Spleen (tissue), 11 donors: Measurements from ENCODE around the gene LRRC7. TPM values are rescaled to one million over a fixed set of nuclear protein-coding genes. Genes with fewer than 3 reads are reported as not detected.

Source experiments
- DNase-seq: peaks from one replicate; pipeline ENCODE4 v3.0.0-alpha.2; 2020
- H3K27ac ChIP-seq, 8 donors: fragments of 200-600 bp; sonication (generic) in 7 of 8; 1 replicate in 4 of 8; 2 replicates in 4 of 8; pipeline versions ENCODE4 v1.5.0 to v1.8.0; 2016 to 2021; ENCODE audit warnings: inconsistent platforms in 4 of 8, mild to moderate bottlenecking in 4 of 8, moderate library complexity in 1 of 8
- H3K27me3 ChIP-seq, 7 donors: fragments of 200-600 bp; sonication (generic) in 6 of 7; replicated peaks in 1 of 7; 1 replicate in 4 of 7; 2 replicates in 3 of 7; pipeline versions ENCODE4 v1.5.0 to v1.8.0; 2016 to 2021; ENCODE audit warnings: inconsistent platforms in 3 of 7, mild to moderate bottlenecking in 1 of 7
- H3K36me3 ChIP-seq, 6 donors: fragments of 200-600 bp; sonication (generic) in 5 of 6; 1 replicate in 4 of 6; 2 replicates in 2 of 6; pipeline versions ENCODE4 v1.5.0 to v1.8.0; 2016 to 2021; ENCODE audit warnings: inconsistent platforms in 2 of 6
- H3K4me1 ChIP-seq, 6 donors: fragments of 200-600 bp; sonication (generic) in 5 of 6; 1 replicate in 3 of 6; 2 replicates in 3 of 6; pipeline versions ENCODE4 v1.5.0 to v1.8.0; 2016 to 2021; ENCODE audit warnings: inconsistent platforms in 3 of 6
- H3K4me3 ChIP-seq, 8 donors: fragments of 200-600 bp; sonication (generic) in 7 of 8; 1 replicate in 4 of 8; 2 replicates in 4 of 8; pipeline versions ENCODE4 v1.5.0 to v1.8.0; 2016 to 2021; ENCODE audit warnings: inconsistent platforms in 4 of 8, mild to moderate bottlenecking in 4 of 8, moderate library complexity in 2 of 8
- H3K9me3 ChIP-seq, 8 donors: fragments of 200-600 bp; sonication (generic) in 7 of 8; 1 replicate in 4 of 8; 2 replicates in 4 of 8; pipeline versions ENCODE4 v1.5.0 to v1.8.0; 2016 to 2021; ENCODE audit warnings: inconsistent platforms in 4 of 8
- CTCF ChIP-seq, 11 experiments: fragments of 200-600 bp in 7 of 11; fragments of 450-650 bp in 4 of 11; sonication (generic) in 4 of 11; IDR thresholded peaks in 8 of 11; conservative IDR thresholded peaks in 3 of 11; 1 replicate in 7 of 11; 2 replicates in 4 of 11; pipeline versions ENCODE4 v1.4.0 to v1.8.0; 2016 to 2021; ENCODE audit warnings: antibody characterized with exemption in 11 of 11, inconsistent platforms in 4 of 11, mild to moderate bottlenecking in 1 of 11
- POLR2A ChIP-seq, 3 donors: fragments of 450-650 bp; IDR thresholded peaks; one replicate each; pipeline ENCODE4 v1.5.1; 2017; ENCODE audit warnings: antibody characterized with exemption in 3 of 3, mild to moderate bottlenecking in 1 of 3
- POLR2AphosphoS5 ChIP-seq, 3 donors: sonication (generic); formaldehyde crosslinking; IDR thresholded peaks; one replicate each; pipeline ENCODE4 v1.5.1; 2017; ENCODE audit warnings: antibody characterized with exemption in 3 of 3
- WGBS, 5 donors: extraction: QIAGEN DNeasy Blood & Tissue Kit in 3 of 5; methylation state at CpG; one replicate each; pipeline versions ENCODE4 v1.1.5 to v1.1.7; 2013 to 2018; 5-methylcytosine and 5-hydroxymethylcytosine counted together
- intact Hi-C: fragments of 100-400 bp; cut with DNase I; formaldehyde crosslinking; loops from one replicate; pipeline ENCODE4 v1.15.0; 2023; ENCODE audit warnings: low total_unique reads
- polyA plus RNA-seq, 3 donors: library from polyadenylated mRNA; stranded (reverse); fragments of 200-250 nt; gene quantifications; one replicate each; pipeline ENCODE4 v1.2.1, GENCODE V29; 2013
- total RNA-seq, 7 donors: library from RNA; depleted of rRNA in 3 of 7; stranded (reverse); fragments of >200 nt in 3 of 7; fragmentation: NEBNext Ultra II Directional in 4 of 7; extraction: Animal tissue kit (Norgen Biotek cat#: 25700) in 4 of 7; gene quantifications; one replicate each; pipeline versions ENCODE4 v1.1.0 to v1.2.1, GENCODE V29; 2016 to 2021
- donor health status: healthy with polysubstance abuse.
- donor health status: DM: no; HTN: no; CAD: no; lungs with moderate emphysema.
- donor health status: DM: no; HTN: no; CAD: no.
- donor health status: Bipolar disorder and iron deficiency.
- donor health status: healthy.
- donor health status: DM: no; HTN: no; CAD: no.
- donor health status: DM: yes; HTN: yes; CAD: no.

Gene LRRC7
- total and polyA plus RNA-seq, 10 donors, result 0.02 to 0.63 (median 0.13) TPM; not detected in 4

- no peak for TF ChIP-seq CTCF (IDR thresholded peaks at IDR 0.05 in 8 of 11, conservative IDR thresholded peaks at IDR 0.05 in 3 of 11)
- no peak for TF ChIP-seq POLR2A (IDR thresholded peaks at IDR 0.05)
- TF ChIP-seq POLR2AphosphoS5 (IDR thresholded peaks at IDR 0.05), result no peak
- Histone ChIP-seq H3K27me3 (no peaks in the 10 kb centered on the region), H3K9me3 (no peaks in the 10 kb centered on the region), H3K36me3 (no peaks in the 10 kb centered on the region), H3K27ac (no peak overlapping the region), H3K4me1 (no peaks in the 10 kb centered on the region), H3K4me3 (no peak overlapping the region)
- intact Hi-C loops, result no loop called here
- no peak for DNase-seq
These were observed 466.2 kb downstream of the LRRC7 start for GRCh38 chr1:70033936-70034335.

GRCh38 chr1:70034403-70034802, 466.7 kb downstream of the LRRC7 start:
- Histone ChIP-seq H3K4me1 (no peaks in the 10 kb centered on the region), H3K36me3 (no peaks in the 10 kb centered on the region), H3K27me3 (no peaks in the 10 kb centered on the region), H3K9me3 (no peaks in the 10 kb centered on the region), H3K4me3 (no peak overlapping the region), H3K27ac (no peak overlapping the region)
- WGBS, 5 donors, result 56 to 69% (median 62%) methylated on average over 3 of the region's 3 CpGs
- intact Hi-C loops, result no loop called here
- TF ChIP-seq POLR2A (IDR thresholded peaks at IDR 0.05) (no peak), CTCF (IDR thresholded peaks at IDR 0.05 in 8 of 11, conservative IDR thresholded peaks at IDR 0.05 in 3 of 11) (no peak), POLR2AphosphoS5 (IDR thresholded peaks at IDR 0.05) (no peak)
- DNase-seq, result no peak

DNA sequence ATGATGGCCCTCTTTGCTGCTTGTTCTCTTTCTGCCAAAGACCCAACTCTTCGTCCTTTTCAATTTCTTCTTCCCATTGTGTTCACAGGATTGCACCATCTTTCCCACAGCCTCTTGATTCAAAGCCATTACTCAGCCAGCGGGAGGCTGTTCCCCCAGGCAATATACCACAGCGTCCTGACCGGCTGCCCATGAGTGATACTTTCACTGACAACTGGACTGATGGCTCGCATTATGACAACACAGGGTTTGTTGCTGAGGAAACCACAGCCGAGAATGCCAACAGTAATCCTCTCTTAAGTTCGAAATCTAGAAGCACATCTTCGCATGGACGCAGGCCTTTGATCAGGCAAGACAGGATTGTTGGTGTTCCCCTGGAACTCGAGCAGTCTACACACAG, 470.3 kb downstream of the LRRC7 start:
- intact Hi-C loops, result no loop called here
- no peaks in the 10 kb centered on the region for H3K36me3 ChIP-seq
- H3K9me3 ChIP-seq, result no peaks in the 10 kb centered on the region
- no peaks in the 10 kb centered on the region for H3K27me3 ChIP-seq
- DNase-seq, result no peak
- H3K4me1 ChIP-seq, result no peaks in the 10 kb centered on the region
- no peak overlapping the region for H3K4me3 ChIP-seq
- TF ChIP-seq CTCF (IDR thresholded peaks at IDR 0.05 in 8 of 11, conservative IDR thresholded peaks at IDR 0.05 in 3 of 11) (no peak), POLR2A (IDR thresholded peaks at IDR 0.05) (no peak), POLR2AphosphoS5 (IDR thresholded peaks at IDR 0.05) (no peak)
- WGBS, 5 donors, result 80 to 92% (median 86%) methylated on average over 10 of the region's 10 CpGs
- H3K27ac ChIP-seq, result no peak overlapping the region

- intact Hi-C loops, result no loop called here
These were observed 471.8 kb downstream of the LRRC7 start for GRCh38 chr1:70039485-70039884.

More at GRCh38 chr1:70039485-70039884, 471.8 kb downstream of the LRRC7 start:
- Histone ChIP-seq H3K27me3 (no peaks in the 10 kb centered on the region), H3K27ac (no peak overlapping the region), H3K4me1 (no peaks in the 10 kb centered on the region), H3K36me3 (no peaks in the 10 kb centered on the region), H3K4me3 (no peak overlapping the region), H3K9me3 (no peaks in the 10 kb centered on the region)
- TF ChIP-seq CTCF (IDR thresholded peaks at IDR 0.05 in 8 of 11, conservative IDR thresholded peaks at IDR 0.05 in 3 of 11) (no peak), POLR2AphosphoS5 (IDR thresholded peaks at IDR 0.05) (no peak), POLR2A (IDR thresholded peaks at IDR 0.05) (no peak)
- no peak for DNase-seq
- 85 to 91% (median 90%) methylated on average over 6 of the region's 6 CpGs for WGBS, 5 donors
